ENCODE data around the gene AP5S1. TPM values are rescaled to one million over a fixed set of nuclear protein-coding genes. Genes with fewer than 3 reads are reported as not detected.
"Not testable (repeated sequence)": the region's sequence is repeated elsewhere in the genome, so short reads cannot be mapped to it uniquely, and the experiment has no call there.

AP5S1 gene
- total RNA-seq, 1 experiment from 2014 or later, result 3.9 TPM

- no peak overlapping the region for H3K14ac ChIP-seq (ENCODE audit: insufficient read depth, low read length)
- Mint-ChIP-seq H3K4me1 (peaks cover 7% of the 10 kb centered on the region in 2 experiments), H3K27me3 (ENCODE audit: low read depth) (peaks cover 2% of the 10 kb centered on the region; the same call in 1 of the 2 replicates), H3K36me3 (ENCODE audit: insufficient read depth in 1 of 3, low read depth in 3 of 3) (no peaks in the 10 kb centered on the region), H3K4me3 (no peak overlapping the region), H3K27ac (0 out of 7 replicates have a peak overlapping the region, but pooled peaks of 1 of the 3 experiments have one; percentile 71), H3K9me3 (no peaks in the 10 kb centered on the region)
- WGBS (ENCODE audit: extremely low coverage, insufficient read length, low lambda C conversion rate), result no CpG with 5 or more reads among the region's 3 CpGs
- no peak for DNase-seq
- no peaks in the 10 kb centered on the region for H3K79me1 ChIP-seq (ENCODE audit: insufficient read depth, low read depth, low read length, poor library complexity, severe bottlenecking)
- no peak overlapping the region for H2AFZ ChIP-seq (ENCODE audit: low read length)
- H3K9ac ChIP-seq (ENCODE audit: extremely low read depth, insufficient read length, low read length), result no peak overlapping the region
- no peak overlapping the region for H4K8ac ChIP-seq (replicated peaks; ENCODE audit: insufficient read length, low read depth, low read length)
- H3K4me2 ChIP-seq (ENCODE audit: insufficient read depth, insufficient read length, low read length), result no peak overlapping the region
- H2AK5ac ChIP-seq (ENCODE audit: insufficient read length, low read length), result no peak overlapping the region
- no peak overlapping the region for H4K91ac ChIP-seq (ENCODE audit: insufficient read length, low read depth, low read length)
- H2BK5ac ChIP-seq (ENCODE audit: insufficient read length, low read length), result no peak overlapping the region
- H3K4ac ChIP-seq (ENCODE audit: low read depth, low read length), result no peak overlapping the region
- no peak overlapping the region for H3T11ph ChIP-seq (ENCODE audit: low read length)
- no peak overlapping the region for H2BK120ac ChIP-seq (ENCODE audit: low read depth, low read length, poor library complexity, severe bottlenecking)
- no peaks in the 10 kb centered on the region for H4K20me1 ChIP-seq (ENCODE audit: control insufficient read depth, insufficient read depth, insufficient read length)
- H3K23ac ChIP-seq (ENCODE audit: insufficient read length, low read depth, low read length), result no peak overlapping the region
- no peaks in the 10 kb centered on the region for H3K4me1 ChIP-seq (ENCODE audit: insufficient read depth, low read length)
- no peak overlapping the region for H3K27ac ChIP-seq (ENCODE audit: insufficient read length, low read depth, low read length)
- no peaks in the 10 kb centered on the region for H3K23me2 ChIP-seq (ENCODE audit: insufficient read length, low read depth, low read length, poor library complexity, severe bottlenecking)
- no peaks in the 10 kb centered on the region; the same call in 1 of the 2 replicates for H3K27me3 ChIP-seq (ENCODE audit: insufficient read depth, low read length)
- no peak overlapping the region for H3K18ac ChIP-seq (ENCODE audit: insufficient read length, low read depth, low read length)
- no peak overlapping the region for H3K56ac ChIP-seq (ENCODE audit: insufficient read length, low read depth, low read length)
- no peaks in the 10 kb centered on the region for H3K79me2 ChIP-seq (ENCODE audit: insufficient read depth, low read length)
- no peak overlapping the region for H2BK20ac ChIP-seq (ENCODE audit: low read depth, low read length, poor library complexity, severe bottlenecking)
- no peak overlapping the region for H2BK12ac ChIP-seq (ENCODE audit: insufficient read length, low read depth, low read length)
- no peak for TF ChIP-seq CTCF (conservative IDR thresholded peaks at IDR 0.05)
- no peak overlapping the region for H4K5ac ChIP-seq (ENCODE audit: insufficient read length, low read depth, low read length)
- H2BK15ac ChIP-seq (ENCODE audit: low read depth, low read length), result no peak overlapping the region
- H3K9me3 ChIP-seq (ENCODE audit: control insufficient read depth, low read depth, low read length), result no peaks in the 10 kb centered on the region
These were observed 19.0 kb downstream of the AP5S1 start for GRCh38 chr20:3839328-3839727.

DNA sequence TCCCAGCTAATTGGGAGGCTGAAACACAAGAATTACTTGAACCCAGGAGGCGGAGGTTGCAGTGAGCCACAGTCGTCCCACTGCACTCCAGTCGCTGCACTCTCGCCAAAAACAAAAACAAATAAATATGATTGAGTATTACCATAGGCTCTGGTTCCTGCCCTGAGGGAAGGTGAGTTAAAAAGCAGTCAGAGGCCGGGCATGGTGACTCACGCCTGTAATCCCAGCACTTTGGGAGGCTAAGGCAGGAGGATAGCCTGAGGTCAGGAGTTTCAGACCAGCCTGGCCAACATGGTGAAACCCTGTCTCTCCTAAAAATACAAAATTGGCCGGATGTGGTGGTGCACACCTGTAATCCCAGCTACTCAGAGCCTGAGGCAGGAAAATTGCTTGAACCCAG lies 19.9 kb downstream of the AP5S1 start:
- H3K4me1 Mint-ChIP-seq; H2BK5ac ChIP-seq (ENCODE audit: insufficient read length, low read length): not testable (repeated sequence)

More for the DNA sequence above, 19.9 kb downstream of the AP5S1 start:
- not testable (repeated sequence) for H3K27ac Mint-ChIP-seq; H2BK15ac ChIP-seq (ENCODE audit: low read depth, low read length); H3K23ac ChIP-seq (ENCODE audit: insufficient read length, low read depth, low read length); H2BK20ac ChIP-seq (ENCODE audit: low read depth, low read length, poor library complexity, severe bottlenecking); H3K23me2 ChIP-seq (ENCODE audit: insufficient read length, low read depth, low read length, poor library complexity, severe bottlenecking); H3K79me1 ChIP-seq (ENCODE audit: insufficient read depth, low read depth, low read length, poor library complexity, severe bottlenecking); H3K4me3 Mint-ChIP-seq; H4K8ac ChIP-seq (replicated peaks; ENCODE audit: insufficient read length, low read depth, low read length); H4K5ac ChIP-seq (ENCODE audit: insufficient read length, low read depth, low read length); H3K56ac ChIP-seq (ENCODE audit: insufficient read length, low read depth, low read length); H2BK120ac ChIP-seq (ENCODE audit: low read depth, low read length, poor library complexity, severe bottlenecking); H3K9me3 ChIP-seq (ENCODE audit: control insufficient read depth, low read depth, low read length); H3K14ac ChIP-seq (ENCODE audit: insufficient read depth, low read length); H3K9me3 Mint-ChIP-seq; H4K91ac ChIP-seq (ENCODE audit: insufficient read length, low read depth, low read length); H2BK12ac ChIP-seq (ENCODE audit: insufficient read length, low read depth, low read length); H3K4me1 ChIP-seq (ENCODE audit: insufficient read depth, low read length); H2AFZ ChIP-seq (ENCODE audit: low read length); H3K27ac ChIP-seq (ENCODE audit: insufficient read length, low read depth, low read length); H3K4me2 ChIP-seq (ENCODE audit: insufficient read depth, insufficient read length, low read length); H2AK5ac ChIP-seq (ENCODE audit: insufficient read length, low read length); H3K18ac ChIP-seq (ENCODE audit: insufficient read length, low read depth, low read length); H3K27me3 Mint-ChIP-seq (ENCODE audit: low read depth); H3K36me3 Mint-ChIP-seq (ENCODE audit: insufficient read depth in 1 of 3, low read depth in 3 of 3); H3T11ph ChIP-seq (ENCODE audit: low read length); H4K20me1 ChIP-seq (ENCODE audit: control insufficient read depth, insufficient read depth, insufficient read length); DNase-seq; H3K79me2 ChIP-seq (ENCODE audit: insufficient read depth, low read length); H3K27me3 ChIP-seq (ENCODE audit: insufficient read depth, low read length); H3K9ac ChIP-seq (ENCODE audit: extremely low read depth, insufficient read length, low read length); H3K4ac ChIP-seq (ENCODE audit: low read depth, low read length)
- no CpG with 5 or more reads among the region's 7 CpGs for WGBS (ENCODE audit: extremely low coverage, insufficient read length, low lambda C conversion rate)
